ENCODE results near the gene SLC25A43. TPM values are rescaled to one million over a fixed set of nuclear protein-coding genes. Genes with fewer than 3 reads are reported as not detected.

SLC25A43 gene
- total and polyA plus RNA-seq, 2 of the 4 experiments (the other 2 are of a cell fraction), result 12.3 to 12.5 TPM

DNA sequence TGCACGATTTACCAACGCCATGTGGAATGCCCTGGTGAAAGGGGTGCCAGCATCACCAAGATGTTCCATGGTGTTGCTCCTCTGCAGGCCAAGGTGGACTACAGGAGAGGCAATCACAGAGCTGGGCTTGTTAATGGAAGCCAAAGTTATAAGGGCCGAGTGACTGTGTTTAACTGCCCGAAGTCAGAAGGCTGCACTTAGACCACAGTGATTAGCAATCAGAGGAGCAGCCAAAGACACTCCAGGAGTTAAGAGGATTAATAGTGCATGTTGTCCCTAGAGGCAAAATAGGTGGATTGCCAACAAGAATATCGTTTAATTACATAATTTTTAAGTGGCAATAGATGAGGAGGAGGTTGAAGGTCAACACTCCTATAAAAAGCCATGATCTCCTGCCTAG, 22.8 kb upstream of the SLC25A43 start:
- intact Hi-C loops (cut with micrococcal nuclease) (no loop called here), in situ Hi-C loops (cut with MboI; ENCODE audit: low sequenced_read_pairs) (no loop called here), dilution Hi-C loops (cut with HindIII; ENCODE audit: low sequenced_read_pairs, unreplicated experiment) (no loop called here)
- Histone ChIP-seq H3K4me3 (ENCODE audit: insufficient read depth, low read depth, low read length) (no peak overlapping the region), H4K5ac (ENCODE audit: low read depth, low read length) (no peak overlapping the region), H3K27me3 (ENCODE audit: control insufficient read depth, insufficient read depth, low read length) (peaks cover 1% of the 10 kb centered on the region; the same call in 1 of the 2 replicates), H3K23ac (ENCODE audit: low read depth, low read length) (no peak overlapping the region), H3K79me1 (ENCODE audit: low read depth in 1 of 2, low read length in 2 of 2) (no peaks in the 10 kb centered on the region), H3K27ac (ENCODE audit: insufficient read depth, low read length) (no peak overlapping the region), H2BK120ac (ENCODE audit: low read depth, low read length) (no peak overlapping the region), H2AK9ac (replicated peaks; ENCODE audit: low read depth, low read length, poor library complexity) (no peak overlapping the region), H3K9me1 (ENCODE audit: insufficient read depth, low read length) (no peaks in the 10 kb centered on the region), H3K36me3 (ENCODE audit: control insufficient read depth, insufficient read depth, low read length) (no peaks in the 10 kb centered on the region), H2AK5ac (ENCODE audit: low read depth, low read length) (no peak overlapping the region), H2BK15ac (ENCODE audit: low read depth, low read length) (no peak overlapping the region), H3K9ac (ENCODE audit: low read depth, low read length) (no peak overlapping the region), H3K56ac (ENCODE audit: extremely low read depth, insufficient read depth, low read length) (no peak overlapping the region), H2BK5ac (ENCODE audit: low read depth, low read length, poor library complexity, severe bottlenecking) (no peak overlapping the region), H3K14ac (replicated peaks; ENCODE audit: low read depth, low read length) (no peak overlapping the region), H3K4ac (ENCODE audit: low read depth, low read length) (no peak overlapping the region), H2BK20ac (ENCODE audit: low read depth, low read length) (no peak overlapping the region), H3K4me2 (ENCODE audit: low read depth, low read length) (no peak overlapping the region), H3K18ac (ENCODE audit: low read depth, low read length) (no peak overlapping the region), H2AFZ (replicated peaks; ENCODE audit: low read length, poor library complexity) (no peak overlapping the region), H3K4me1 (ENCODE audit: control insufficient read depth, insufficient read depth, low read length) (peaks cover 3% of the 10 kb centered on the region; the same call in 1 of the 2 replicates), H3K9me3 (ENCODE audit: control insufficient read depth, insufficient read depth, low read length) (no peaks in the 10 kb centered on the region), H4K20me1 (ENCODE audit: insufficient read depth, low read length) (no peaks in the 10 kb centered on the region), H4K8ac (ENCODE audit: low read depth in 2 of 2, low read length in 2 of 2) (no peak overlapping the region), H4K91ac (ENCODE audit: insufficient read depth, low read depth, low read length) (no peak overlapping the region)
- no peak for TF ChIP-seq POLR2A (IDR thresholded peaks at IDR 0.05; ENCODE audit: low read depth, low read length)
- TF ChIP-seq BHLHE40 (IDR thresholded peaks at IDR 0.05; ENCODE audit: low read depth, low read length), result no peak
- no peak for TF ChIP-seq RCOR1 (IDR thresholded peaks at IDR 0.05; ENCODE audit: insufficient replicate concordance, low read length)
- TF ChIP-seq, protein P1, sequence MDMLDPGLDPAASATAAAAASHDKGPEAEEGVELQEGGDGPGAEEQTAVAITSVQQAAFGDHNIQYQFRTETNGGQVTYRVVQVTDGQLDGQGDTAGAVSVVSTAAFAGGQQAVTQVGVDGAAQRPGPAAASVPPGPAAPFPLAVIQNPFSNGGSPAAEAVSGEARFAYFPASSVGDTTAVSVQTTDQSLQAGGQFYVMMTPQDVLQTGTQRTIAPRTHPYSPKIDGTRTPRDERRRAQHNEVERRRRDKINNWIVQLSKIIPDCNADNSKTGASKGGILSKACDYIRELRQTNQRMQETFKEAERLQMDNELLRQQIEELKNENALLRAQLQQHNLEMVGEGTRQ (IDR thresholded peaks at IDR 0.05; ENCODE audit: low read depth, low read length), result no peak
- TF ChIP-seq, protein P2, sequence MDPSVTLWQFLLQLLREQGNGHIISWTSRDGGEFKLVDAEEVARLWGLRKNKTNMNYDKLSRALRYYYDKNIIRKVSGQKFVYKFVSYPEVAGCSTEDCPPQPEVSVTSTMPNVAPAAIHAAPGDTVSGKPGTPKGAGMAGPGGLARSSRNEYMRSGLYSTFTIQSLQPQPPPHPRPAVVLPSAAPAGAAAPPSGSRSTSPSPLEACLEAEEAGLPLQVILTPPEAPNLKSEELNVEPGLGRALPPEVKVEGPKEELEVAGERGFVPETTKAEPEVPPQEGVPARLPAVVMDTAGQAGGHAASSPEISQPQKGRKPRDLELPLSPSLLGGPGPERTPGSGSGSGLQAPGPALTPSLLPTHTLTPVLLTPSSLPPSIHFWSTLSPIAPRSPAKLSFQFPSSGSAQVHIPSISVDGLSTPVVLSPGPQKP (IDR thresholded peaks at IDR 0.05; ENCODE audit: borderline replicate concordance, low read depth, low read length), result no peak
- TF ChIP-seq, protein P3, sequence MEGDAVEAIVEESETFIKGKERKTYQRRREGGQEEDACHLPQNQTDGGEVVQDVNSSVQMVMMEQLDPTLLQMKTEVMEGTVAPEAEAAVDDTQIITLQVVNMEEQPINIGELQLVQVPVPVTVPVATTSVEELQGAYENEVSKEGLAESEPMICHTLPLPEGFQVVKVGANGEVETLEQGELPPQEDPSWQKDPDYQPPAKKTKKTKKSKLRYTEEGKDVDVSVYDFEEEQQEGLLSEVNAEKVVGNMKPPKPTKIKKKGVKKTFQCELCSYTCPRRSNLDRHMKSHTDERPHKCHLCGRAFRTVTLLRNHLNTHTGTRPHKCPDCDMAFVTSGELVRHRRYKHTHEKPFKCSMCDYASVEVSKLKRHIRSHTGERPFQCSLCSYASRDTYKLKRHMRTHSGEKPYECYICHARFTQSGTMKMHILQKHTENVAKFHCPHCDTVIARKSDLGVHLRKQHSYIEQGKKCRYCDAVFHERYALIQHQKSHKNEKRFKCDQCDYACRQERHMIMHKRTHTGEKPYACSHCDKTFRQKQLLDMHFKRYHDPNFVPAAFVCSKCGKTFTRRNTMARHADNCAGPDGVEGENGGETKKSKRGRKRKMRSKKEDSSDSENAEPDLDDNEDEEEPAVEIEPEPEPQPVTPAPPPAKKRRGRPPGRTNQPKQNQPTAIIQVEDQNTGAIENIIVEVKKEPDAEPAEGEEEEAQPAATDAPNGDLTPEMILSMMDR (conservative IDR thresholded peaks at IDR 0.05; ENCODE audit: low read depth, low read length), result no peak
- TF ChIP-seq SMC3 (IDR thresholded peaks at IDR 0.05; ENCODE audit: low read depth, low read length), result no peak
- TF ChIP-seq MAZ (IDR thresholded peaks at IDR 0.05; ENCODE audit: borderline replicate concordance, low read depth, low read length), result no peak
- no peak for TF ChIP-seq NFE2L2 (IDR thresholded peaks at IDR 0.05; ENCODE audit: low read depth, low read length)
- no peak for TF ChIP-seq MAFK (IDR thresholded peaks at IDR 0.05; ENCODE audit: low read depth, low read length)
- no TSS peak for BruUV-seq (replicated peaks)
- POLR2A ChIA-PET (ENCODE audit: unreplicated experiment), result no interaction called here
- no peak for DNase-seq
- CTCF ChIA-PET, result no interaction called here
- WGBS, 2 experiments (ENCODE audit: extremely low coverage in 2 of 2, insufficient read length in 1 of 2), result 72% methylated on average over 2 of the region's 5 CpGs; no CpG with 5 or more reads in 1 of the 2 experiments
- no peak for ATAC-seq (ENCODE audit: low read depth)
